Liver (tissue), 3 donors: ENCODE results near the gene FKTN.

Source experiments
- EGR1 ChIP-seq, 2 donors: IDR thresholded peaks; 2 replicates each; pipeline ENCODE4 v1.6.1; 2016 to 2018; ENCODE audit warnings: antibody characterized with exemption in 2 of 2, low read depth in 2 of 2
- HNF4G ChIP-seq: IDR thresholded peaks from 2 replicates; pipeline ENCODE4 v1.6.1; 2016; ENCODE audit warnings: antibody characterized with exemption
- TAF1 ChIP-seq: conservative IDR thresholded peaks from 2 replicates; pipeline ENCODE4 v1.6.1; 2016; ENCODE audit warnings: antibody characterized with exemption, mild to moderate bottlenecking
- YY1 ChIP-seq: IDR thresholded peaks from 2 replicates; pipeline ENCODE4 v1.6.1; 2016; ENCODE audit warnings: antibody characterized with exemption, mild to moderate bottlenecking
- TF ChIP-seq, protein P1 (sequence below): fragments of 150-350 bp; IDR thresholded peaks from 2 replicates; pipeline ENCODE4 v1.5.1; 2017; ENCODE audit warnings: improper control_type of control experiment, low read depth, low read length; ENCODE audit not compliant: missing input control
- TF ChIP-seq, protein P2 (sequence below): IDR thresholded peaks from 2 replicates; pipeline ENCODE4 v1.6.1; 2016; ENCODE audit warnings: antibody characterized with exemption, mild to moderate bottlenecking
- donor health status: healthy.
- donor health status: healthy.

DNA sequence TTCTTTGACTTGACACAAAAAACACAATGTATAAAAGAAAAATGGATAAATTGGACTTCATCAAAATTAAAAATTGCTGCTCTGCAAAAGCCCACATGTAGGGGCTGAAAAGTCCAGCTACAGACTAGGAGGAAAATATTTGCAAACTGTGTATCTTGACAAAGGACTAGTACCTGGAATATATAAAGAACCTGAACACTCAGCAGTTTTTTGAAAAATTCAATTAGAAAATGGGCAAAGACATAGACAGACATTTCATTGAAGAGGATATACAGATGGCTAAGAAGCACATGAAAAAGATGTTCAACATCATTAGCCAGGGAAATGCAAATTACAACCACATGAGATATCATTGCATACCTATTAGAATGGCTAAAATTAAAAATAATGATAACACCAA is 85.9 kb downstream of the FKTN start:
- TF ChIP-seq, protein P1, sequence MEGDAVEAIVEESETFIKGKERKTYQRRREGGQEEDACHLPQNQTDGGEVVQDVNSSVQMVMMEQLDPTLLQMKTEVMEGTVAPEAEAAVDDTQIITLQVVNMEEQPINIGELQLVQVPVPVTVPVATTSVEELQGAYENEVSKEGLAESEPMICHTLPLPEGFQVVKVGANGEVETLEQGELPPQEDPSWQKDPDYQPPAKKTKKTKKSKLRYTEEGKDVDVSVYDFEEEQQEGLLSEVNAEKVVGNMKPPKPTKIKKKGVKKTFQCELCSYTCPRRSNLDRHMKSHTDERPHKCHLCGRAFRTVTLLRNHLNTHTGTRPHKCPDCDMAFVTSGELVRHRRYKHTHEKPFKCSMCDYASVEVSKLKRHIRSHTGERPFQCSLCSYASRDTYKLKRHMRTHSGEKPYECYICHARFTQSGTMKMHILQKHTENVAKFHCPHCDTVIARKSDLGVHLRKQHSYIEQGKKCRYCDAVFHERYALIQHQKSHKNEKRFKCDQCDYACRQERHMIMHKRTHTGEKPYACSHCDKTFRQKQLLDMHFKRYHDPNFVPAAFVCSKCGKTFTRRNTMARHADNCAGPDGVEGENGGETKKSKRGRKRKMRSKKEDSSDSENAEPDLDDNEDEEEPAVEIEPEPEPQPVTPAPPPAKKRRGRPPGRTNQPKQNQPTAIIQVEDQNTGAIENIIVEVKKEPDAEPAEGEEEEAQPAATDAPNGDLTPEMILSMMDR, result no peak
- TF ChIP-seq EGR1 (IDR thresholded peaks at IDR 0.05; ENCODE audit: low read depth in 2 of 2), result no peak
- no peak for TF ChIP-seq HNF4G
- TF ChIP-seq TAF1, result no peak
- TF ChIP-seq, protein P2, sequence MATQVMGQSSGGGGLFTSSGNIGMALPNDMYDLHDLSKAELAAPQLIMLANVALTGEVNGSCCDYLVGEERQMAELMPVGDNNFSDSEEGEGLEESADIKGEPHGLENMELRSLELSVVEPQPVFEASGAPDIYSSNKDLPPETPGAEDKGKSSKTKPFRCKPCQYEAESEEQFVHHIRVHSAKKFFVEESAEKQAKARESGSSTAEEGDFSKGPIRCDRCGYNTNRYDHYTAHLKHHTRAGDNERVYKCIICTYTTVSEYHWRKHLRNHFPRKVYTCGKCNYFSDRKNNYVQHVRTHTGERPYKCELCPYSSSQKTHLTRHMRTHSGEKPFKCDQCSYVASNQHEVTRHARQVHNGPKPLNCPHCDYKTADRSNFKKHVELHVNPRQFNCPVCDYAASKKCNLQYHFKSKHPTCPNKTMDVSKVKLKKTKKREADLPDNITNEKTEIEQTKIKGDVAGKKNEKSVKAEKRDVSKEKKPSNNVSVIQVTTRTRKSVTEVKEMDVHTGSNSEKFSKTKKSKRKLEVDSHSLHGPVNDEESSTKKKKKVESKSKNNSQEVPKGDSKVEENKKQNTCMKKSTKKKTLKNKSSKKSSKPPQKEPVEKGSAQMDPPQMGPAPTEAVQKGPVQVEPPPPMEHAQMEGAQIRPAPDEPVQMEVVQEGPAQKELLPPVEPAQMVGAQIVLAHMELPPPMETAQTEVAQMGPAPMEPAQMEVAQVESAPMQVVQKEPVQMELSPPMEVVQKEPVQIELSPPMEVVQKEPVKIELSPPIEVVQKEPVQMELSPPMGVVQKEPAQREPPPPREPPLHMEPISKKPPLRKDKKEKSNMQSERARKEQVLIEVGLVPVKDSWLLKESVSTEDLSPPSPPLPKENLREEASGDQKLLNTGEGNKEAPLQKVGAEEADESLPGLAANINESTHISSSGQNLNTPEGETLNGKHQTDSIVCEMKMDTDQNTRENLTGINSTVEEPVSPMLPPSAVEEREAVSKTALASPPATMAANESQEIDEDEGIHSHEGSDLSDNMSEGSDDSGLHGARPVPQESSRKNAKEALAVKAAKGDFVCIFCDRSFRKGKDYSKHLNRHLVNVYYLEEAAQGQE, result no peak
- no peak for TF ChIP-seq YY1
